Choroid plexus epithelial cell (primary cell): ENCODE data around the gene SLC16A7.

Experiments used
- DNase-seq: peaks from one replicate; pipeline ENCODE4 v3.0.0-alpha.2; 2010; ENCODE audit warnings: low read depth
- H3K4me3 ChIP-seq: 2 replicates; pipeline ENCODE4 v1.5.1; 2011; ENCODE audit warnings: low read depth, mild to moderate bottlenecking, control low read depth, low read length, moderate library complexity
- CTCF ChIP-seq: conservative IDR thresholded peaks from 2 replicates; pipeline ENCODE4 v1.5.1; 2011; ENCODE audit warnings: low read depth, mild to moderate bottlenecking, control low read depth, inconsistent platforms, low read length, moderate library complexity

SLC16A7 gene

GRCh38 chr12:59780605-59781135 lies 184.8 kb downstream of the SLC16A7 start:
- TF ChIP-seq CTCF = peak; percentile 76
- no peak overlapping the region for H3K4me3 ChIP-seq
- DNase-seq = peak; percentile 82

GRCh38 chr12:59787610-59788009 lies 191.8 kb downstream of the SLC16A7 start:
- no peak for TF ChIP-seq CTCF
- no peak for DNase-seq
- no peak overlapping the region for H3K4me3 ChIP-seq

- no peak overlapping the region for H3K4me3 ChIP-seq
- TF ChIP-seq CTCF = no peak
- DNase-seq = no peak
Measured at GRCh38 chr12:59792647-59793046, 196.8 kb downstream of the SLC16A7 start.

- TF ChIP-seq CTCF = no peak
- no peak overlapping the region for H3K4me3 ChIP-seq
- DNase-seq = peak; percentile 13
Measured at GRCh38 chr12:59803735-59804134, 207.9 kb downstream of the SLC16A7 start.

- H3K4me3 ChIP-seq = no peak overlapping the region
- DNase-seq = peak; percentile 66
- TF ChIP-seq CTCF = peak; percentile 77
Measured at GRCh38 chr12:59808317-59808910, 212.6 kb downstream of the SLC16A7 start.

GRCh38 chr12:59811991-59812390 lies 216.2 kb downstream of the SLC16A7 start:
- no peak for DNase-seq
- no peak for TF ChIP-seq CTCF
- no peak overlapping the region for H3K4me3 ChIP-seq

- no peak overlapping the region for H3K4me3 ChIP-seq
- DNase-seq = no peak
- no peak for TF ChIP-seq CTCF
Measured at GRCh38 chr12:59812716-59813115, 216.9 kb downstream of the SLC16A7 start.
